ENCODE data around the gene CSMD2.
A peak's percentile ranks its signal among the peaks of the same experiment; 100 is the strongest.

CSMD2 gene

DNA sequence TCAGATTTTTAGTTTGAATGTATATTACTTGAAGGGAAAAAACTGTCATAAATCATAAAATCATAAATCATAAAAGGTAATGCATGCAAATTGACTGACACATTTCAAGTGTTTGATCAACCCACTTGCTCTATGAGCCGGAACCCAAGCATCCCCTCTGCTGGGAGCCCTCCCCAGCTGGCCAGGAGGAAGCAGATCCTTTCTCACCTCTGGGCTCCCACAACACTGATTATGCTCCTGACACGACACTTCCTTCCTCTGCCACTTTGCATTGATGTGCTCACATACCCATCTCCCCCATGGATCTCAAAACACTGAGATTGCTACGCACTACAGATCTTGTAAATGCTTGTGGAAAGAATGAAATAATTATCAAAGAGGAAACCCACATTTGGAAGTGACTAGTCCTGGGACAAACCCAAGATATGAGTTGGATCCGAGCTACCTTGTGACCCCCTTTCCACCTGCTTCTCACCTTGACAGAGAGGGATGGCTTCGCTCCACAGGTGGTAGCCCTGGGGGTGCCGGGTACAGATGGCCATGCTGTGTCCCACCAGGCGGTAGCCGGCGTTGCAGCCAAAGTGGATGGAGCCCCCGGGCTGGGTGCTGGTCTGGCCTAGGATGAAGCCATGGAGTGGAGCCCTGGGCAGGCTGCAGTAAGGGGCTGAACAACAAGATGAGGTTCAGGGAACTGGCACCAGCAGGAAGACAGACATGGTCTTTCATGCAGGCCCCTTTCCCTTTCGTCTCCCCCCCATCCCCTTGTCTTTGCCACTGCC, 588.0 kb downstream of the CSMD2 start:
- DNase-seq, result no peak

GRCh38 chr1:33575324-33575879, 589.6 kb downstream of the CSMD2 start:
- no peak for DNase-seq

- DNase-seq, result no peak
These were observed 591.4 kb downstream of the CSMD2 start for GRCh38 chr1:33573661-33574060.

GRCh38 chr1:33572387-33572786, 592.6 kb downstream of the CSMD2 start:
- no peak for DNase-seq

DNA sequence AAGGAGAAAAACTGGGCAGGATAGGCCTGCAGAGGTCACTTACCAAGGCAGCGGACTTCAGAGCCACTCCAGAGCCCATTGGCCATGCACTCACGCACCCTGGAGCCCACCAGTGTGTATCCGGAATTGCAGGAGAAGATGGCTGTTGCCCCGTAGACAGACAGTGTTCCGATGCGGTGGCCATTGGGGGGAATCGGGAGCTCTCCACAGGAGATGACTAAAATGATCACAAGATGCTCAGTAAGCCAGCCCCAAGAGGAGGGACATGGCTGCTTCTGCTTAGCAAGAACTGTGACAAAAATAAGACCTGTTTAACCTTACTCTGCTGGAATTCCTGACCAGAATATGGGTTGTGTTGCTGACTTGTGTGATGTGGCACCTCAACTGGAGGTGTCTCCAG, 595.7 kb downstream of the CSMD2 start:
- DNase-seq, result no peak

GRCh38 chr1:33563699-33564098, 601.3 kb downstream of the CSMD2 start:
- no peak for DNase-seq

GRCh38 chr1:33562563-33562962, 602.5 kb downstream of the CSMD2 start:
- no peak for DNase-seq

- no peak for DNase-seq
These were observed 603.5 kb downstream of the CSMD2 start for GRCh38 chr1:33561576-33561975.

DNA sequence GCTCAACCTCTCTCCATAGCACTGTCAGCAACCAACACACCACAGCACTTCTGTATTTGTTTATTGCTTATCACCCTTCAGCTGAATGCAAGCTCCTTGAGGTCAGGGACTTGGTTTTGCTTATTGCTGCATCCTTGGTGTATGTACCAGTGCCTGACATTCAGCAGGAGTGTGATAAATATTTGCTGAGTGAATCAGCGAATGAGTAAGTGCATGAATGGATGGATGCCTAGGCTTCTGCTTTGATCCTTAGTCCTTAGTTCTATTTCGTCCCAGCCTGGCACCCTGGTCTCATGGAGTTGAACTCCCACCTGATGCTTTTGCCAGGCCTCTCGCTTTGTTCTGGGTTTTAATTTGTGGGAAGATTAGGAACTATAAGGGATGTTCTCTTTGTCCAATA, 604.4 kb downstream of the CSMD2 start:
- no peak for DNase-seq

DNA sequence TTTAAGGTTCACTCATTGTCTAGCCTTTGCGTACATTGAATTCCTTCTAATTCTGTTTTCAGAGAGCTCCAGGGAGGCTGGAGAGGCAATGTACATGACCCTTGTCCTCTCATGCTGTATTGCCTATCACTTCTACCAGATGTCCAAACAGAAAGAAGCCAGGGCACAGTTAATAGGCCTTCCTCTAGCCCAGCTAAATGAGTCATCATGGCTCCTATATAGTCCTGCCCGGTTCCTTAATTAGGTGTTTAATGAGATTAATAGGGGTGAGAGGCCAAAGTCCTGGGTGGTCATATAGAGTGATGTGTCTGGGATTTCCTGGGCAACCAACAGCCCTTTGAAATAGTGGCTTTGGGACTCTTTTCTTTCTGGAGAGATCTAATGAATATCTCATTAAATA, 616.3 kb downstream of the CSMD2 start:
- no peak for DNase-seq

DNA sequence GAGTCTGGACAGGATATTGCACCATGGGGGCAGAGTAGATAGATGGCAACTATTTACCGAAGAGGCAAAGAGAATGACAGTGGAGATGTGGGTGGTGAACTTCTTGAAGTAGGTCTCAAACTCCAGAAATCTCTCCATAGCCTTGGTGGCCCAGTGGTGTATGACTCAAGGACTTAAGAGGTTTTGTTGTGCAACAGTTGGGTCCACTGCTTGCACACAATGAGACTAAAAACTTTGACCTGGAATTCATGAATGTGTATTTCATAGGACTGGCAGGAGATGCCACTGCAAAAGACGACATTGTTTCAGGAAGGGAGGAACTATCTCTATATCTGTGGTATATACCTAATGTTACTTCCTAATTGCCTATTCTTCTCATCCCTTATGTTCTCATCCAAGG, 616.7 kb downstream of the CSMD2 start:
- no peak for DNase-seq

DNA sequence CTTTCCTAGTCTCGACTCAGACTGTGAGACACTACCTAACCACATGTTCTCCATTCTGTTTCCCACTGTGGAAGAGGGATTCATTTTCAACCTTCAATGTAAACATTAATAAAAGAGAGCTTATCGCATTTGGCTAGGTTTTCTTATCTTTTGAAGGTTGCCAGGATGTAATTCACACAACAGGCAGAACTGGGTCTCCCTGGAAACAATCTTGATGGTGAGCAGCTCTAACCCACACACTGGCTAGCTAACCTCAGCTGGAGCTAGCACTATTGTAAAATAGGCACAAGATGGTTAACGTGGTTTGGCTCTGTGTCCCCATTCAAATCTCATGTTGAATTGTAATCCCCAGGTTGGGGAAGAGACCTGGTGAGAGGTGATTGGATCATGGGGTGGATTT, 617.5 kb downstream of the CSMD2 start:
- DNase-seq, result no peak

DNA sequence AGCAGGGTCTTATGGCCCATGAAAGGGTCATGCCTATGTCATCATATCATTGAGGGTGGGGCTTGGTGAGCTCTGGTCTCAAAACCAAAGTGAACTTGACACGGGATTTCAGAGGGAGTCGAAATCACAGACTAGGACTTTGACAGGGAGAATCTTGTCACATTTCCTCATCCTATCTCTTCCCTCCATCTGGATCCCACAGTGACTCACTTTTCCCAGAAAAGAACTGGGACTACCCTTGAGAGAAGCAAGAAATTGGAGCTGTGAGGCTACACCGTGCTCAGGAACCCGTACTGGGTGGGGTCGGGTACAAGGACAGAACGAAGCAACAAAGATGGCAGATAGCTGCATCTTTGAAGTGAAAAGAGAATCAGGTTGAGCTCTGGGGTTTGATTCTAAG, 623.1 kb downstream of the CSMD2 start:
- no peak for DNase-seq

DNA sequence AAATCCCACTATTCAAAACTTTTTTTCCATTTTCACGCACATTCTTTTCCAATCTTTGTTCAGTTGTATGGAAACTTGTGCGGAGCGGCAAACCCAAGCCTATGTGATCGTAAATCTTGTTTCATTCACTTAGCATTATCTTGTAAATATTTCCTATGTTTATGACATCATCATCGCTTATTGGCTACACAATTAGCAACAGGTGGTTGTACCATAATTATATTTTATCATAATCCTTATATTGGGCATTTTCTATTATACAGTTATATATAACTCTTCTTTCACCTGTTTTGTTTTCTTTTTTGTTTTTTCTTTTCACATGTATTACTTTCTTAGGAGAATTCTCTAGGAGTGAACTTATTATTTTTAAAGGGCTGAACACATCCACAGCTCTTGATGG, 627.1 kb downstream of the CSMD2 start:
- no peak for DNase-seq

DNA sequence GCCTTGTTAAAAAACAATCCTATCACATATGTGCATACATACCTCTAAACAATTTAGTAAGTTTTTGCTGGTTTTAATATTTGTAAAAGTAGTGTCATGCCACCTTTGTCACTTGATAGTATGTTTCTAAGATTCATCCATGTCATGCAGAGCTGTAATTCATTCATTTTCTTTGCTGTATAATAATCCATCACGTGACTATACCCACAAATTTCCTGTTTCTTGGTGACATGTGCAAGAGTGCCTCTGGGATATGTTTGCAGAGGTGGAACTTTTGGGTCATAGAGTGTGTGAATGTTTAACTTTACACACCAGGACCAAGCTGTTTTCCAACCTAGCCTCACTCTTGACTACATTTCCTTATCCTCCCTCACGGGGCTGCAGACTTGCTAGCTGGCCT, 629.7 kb downstream of the CSMD2 start:
- DNase-seq, result no peak

- no peak for DNase-seq
These were observed 632.1 kb downstream of the CSMD2 start for GRCh38 chr1:33532936-33533335.

DNA sequence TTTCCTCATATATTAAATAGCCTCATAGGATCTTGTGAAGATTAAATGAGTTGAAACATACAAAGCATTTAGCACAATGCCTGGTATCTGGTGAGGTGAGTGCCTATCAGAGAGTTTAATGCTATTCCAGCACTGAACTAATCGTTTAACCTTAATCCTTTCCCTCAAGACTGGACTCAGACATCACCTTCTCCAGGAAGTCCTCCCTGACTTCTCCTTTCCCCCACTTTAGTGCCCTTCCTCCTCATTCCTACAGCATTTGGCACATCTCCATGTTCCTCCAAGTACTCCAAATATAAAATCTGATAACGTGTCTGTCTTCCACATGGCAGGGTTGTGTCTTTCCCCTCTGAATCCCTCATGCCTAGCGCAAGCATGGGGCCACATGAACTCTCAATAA, 632.8 kb downstream of the CSMD2 start:
- DNase-seq, result no peak

DNA sequence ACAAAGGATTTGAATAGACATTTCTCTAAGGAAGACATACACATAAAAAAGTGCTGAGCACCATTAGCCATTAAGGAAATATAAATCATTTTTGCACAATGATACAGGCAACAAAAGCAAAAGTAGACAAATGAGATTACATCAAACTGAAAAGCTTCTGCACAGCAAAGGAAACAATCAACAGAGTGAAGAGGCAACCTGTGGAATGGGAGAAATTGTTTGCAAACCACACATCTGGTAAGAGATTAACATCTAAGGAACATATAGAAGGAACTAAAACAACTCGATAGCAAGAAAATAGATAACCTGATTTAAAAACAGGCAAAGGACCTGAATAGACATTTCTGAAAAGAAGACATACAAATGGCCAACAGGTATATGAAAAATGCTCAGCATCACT, 635.1 kb downstream of the CSMD2 start:
- no peak for DNase-seq

GRCh38 chr1:33527934-33528333, 637.1 kb downstream of the CSMD2 start:
- DNase-seq, result no peak

DNA sequence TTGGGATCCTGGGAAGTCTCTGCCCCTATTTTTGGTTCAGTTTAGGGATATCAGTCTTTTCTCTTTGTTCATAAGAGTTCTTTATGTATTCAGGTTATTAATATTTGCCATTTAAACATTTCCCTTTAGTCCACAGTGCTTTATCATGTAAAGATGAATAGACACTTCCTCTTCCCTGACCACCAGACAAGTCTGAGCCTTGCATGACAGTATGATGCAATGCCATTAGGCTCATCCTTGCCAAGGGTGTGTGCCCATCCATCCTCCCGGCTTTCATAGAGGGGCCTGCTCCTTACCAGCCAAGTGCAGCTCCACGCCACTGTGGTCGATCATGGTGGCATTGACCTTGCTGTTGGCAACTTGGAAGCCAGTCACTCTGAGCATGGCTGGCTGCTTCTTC, 640.4 kb downstream of the CSMD2 start:
- no peak for DNase-seq

DNA sequence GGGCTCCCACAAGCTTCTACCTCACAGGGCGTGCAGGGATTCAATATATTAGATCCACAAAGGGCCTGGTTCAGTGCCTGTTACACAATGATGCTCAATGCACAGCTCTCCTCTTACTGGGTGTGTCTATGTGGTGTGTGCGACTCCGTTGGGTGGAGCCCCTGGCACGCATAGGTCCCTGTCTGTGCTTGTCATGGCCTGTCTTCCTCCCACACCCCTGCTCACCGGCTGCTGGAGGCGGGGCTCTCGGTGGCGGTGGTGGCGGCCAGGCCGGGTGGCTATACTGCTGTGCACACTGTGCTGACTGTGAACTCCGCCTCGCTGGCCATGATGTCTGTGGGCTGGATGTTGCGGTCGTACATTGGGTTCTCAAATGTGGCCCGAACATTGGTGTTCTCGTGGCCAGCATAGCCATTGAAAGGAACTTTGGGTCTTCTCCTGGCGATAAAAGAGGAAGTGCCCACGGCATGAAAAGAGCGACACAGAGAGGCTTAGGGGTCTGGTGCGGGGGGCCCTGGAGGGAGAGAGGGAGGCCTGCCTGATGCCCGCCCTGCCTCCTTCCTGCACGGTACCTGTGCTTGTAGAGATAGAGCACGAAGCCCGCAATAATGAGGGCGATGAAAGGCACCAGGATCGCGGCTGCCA, 645.7 kb downstream of the CSMD2 start:
- DNase-seq, result no peak

DNA sequence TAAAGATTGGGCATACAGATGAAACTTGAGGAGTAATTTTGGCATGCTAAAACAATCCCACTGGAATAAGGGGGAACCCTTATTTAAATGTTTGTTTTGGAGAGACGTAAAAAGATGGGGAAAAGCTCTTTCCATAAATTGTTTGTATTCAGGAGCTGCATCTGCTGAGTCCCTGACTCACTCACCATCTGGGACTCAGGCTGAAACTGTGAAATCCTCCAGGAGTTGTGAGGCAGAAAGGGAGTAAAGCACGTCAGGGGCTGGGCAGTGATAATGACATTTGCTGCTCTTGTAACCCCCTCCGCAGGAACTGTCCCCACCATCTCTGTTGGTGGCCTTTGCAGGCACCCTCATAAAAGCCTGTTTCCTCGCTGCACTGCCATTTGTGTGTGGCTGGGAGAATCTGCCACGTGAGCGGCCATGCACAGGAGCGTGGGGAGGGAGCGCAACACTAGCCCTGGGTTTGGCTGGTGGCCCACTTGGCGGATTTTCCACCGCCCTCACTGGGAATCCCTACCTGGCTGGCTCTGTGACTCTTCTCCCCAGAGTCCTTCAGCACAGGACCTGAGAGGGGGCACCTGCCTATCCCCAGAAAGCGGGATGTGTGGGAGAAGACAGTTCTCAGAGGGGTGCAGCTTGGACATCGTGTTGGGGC, 647.3 kb downstream of the CSMD2 start:
- peak in 1 of 2 experiments; percentile 46 for DNase-seq

- DNase-seq, result peak in 1 of 2 experiments; percentile 20
These were observed 648.0 kb downstream of the CSMD2 start for GRCh38 chr1:33516891-33517567.

All from NCI-H446 (cell line).